ENCODE results near the gene DNAJC10.

Gene DNAJC10, protein sequence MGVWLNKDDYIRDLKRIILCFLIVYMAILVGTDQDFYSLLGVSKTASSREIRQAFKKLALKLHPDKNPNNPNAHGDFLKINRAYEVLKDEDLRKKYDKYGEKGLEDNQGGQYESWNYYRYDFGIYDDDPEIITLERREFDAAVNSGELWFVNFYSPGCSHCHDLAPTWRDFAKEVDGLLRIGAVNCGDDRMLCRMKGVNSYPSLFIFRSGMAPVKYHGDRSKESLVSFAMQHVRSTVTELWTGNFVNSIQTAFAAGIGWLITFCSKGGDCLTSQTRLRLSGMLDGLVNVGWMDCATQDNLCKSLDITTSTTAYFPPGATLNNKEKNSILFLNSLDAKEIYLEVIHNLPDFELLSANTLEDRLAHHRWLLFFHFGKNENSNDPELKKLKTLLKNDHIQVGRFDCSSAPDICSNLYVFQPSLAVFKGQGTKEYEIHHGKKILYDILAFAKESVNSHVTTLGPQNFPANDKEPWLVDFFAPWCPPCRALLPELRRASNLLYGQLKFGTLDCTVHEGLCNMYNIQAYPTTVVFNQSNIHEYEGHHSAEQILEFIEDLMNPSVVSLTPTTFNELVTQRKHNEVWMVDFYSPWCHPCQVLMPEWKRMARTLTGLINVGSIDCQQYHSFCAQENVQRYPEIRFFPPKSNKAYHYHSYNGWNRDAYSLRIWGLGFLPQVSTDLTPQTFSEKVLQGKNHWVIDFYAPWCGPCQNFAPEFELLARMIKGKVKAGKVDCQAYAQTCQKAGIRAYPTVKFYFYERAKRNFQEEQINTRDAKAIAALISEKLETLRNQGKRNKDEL

DNA sequence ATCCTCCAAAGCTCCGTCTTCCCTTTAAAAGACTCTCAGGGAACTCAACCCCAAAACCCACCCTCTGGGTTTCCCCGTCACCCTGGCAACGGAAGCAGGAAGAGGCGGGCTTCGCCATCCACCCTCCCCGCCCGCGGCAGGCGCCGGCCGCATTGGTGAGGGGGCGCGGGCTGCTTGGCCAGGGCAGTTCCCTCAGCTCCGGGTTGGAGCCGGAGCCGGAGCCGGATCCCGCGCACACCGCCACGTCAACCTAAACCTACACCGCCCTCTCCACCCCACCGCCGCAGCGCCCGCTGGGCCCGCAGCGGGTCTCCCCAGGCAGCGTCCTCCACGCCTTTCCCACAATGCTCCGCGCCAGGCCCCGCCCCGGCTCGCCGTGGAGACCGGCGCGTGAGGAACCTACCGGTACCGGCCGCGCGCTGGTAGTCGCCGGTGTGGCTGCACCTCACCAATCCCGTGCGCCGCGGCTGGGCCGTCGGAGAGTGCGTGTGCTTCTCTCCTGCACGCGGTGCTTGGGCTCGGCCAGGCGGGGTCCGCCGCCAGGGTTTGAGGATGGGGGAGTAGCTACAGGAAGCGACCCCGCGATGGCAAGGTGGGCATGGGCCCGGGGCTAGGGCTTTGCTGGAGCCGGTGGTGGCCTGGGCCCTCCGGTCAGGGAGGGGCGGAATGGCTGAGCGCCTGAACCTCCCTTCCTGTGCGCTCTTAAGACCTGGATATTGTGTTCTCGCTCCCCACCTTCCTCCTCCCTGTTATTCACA, at the start of gene DNAJC10:
Gene DNAJC10, plus strand, starts transcription at position 366 of the 758 bp plus-strand sequence. CDS start 1,830 bp downstream, outside the sequence.
- H3K4me3 ChIP-seq (replicated peaks; ENCODE audit: low read depth, low read length), result peak within 1 kb of the TSS; percentile 79
- peak; percentile 93 for DNase-seq (ENCODE audit: low read depth)
- TF ChIP-seq, protein P1, sequence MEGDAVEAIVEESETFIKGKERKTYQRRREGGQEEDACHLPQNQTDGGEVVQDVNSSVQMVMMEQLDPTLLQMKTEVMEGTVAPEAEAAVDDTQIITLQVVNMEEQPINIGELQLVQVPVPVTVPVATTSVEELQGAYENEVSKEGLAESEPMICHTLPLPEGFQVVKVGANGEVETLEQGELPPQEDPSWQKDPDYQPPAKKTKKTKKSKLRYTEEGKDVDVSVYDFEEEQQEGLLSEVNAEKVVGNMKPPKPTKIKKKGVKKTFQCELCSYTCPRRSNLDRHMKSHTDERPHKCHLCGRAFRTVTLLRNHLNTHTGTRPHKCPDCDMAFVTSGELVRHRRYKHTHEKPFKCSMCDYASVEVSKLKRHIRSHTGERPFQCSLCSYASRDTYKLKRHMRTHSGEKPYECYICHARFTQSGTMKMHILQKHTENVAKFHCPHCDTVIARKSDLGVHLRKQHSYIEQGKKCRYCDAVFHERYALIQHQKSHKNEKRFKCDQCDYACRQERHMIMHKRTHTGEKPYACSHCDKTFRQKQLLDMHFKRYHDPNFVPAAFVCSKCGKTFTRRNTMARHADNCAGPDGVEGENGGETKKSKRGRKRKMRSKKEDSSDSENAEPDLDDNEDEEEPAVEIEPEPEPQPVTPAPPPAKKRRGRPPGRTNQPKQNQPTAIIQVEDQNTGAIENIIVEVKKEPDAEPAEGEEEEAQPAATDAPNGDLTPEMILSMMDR (IDR thresholded peaks at IDR 0.05; ENCODE audit: low read length, missing control alignments), result no peak

DNA sequence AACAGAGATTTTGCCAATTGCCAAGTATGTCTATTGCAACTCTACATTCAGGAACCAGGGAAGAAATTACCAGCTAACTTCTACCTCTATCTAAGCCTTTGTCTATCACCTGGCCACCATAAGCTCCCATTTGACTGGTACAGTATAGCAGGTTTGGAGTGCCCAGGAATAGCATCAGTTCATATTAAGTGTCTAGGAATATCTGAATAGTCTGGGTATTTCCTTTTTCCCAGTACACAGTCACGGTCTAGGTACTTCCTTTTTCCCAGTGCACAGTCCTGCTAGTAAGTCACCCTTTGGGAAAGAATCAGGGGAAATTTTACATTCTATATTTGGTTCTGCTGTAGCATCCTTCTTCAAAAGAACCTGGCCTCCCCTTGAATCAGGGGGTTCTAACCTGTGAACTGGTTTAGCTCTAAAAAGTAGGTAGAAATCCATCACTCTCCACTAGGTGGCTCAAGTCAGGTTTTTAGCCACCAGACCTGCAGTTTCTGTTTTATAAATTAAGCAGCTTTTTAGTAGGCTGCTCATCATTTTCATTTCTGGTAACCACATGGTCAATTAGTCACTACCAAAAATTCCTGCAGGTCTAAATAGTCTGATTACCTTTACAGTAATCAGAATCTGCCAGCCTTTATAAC, 49.3 kb upstream of the DNAJC10 start:
- TF ChIP-seq, protein P1 (IDR thresholded peaks at IDR 0.05; ENCODE audit: low read length, missing control alignments), result peak; percentile 70
- H3K4me3 ChIP-seq (replicated peaks; ENCODE audit: low read depth, low read length), result no peak overlapping the region
- peak; percentile 52 for DNase-seq (ENCODE audit: low read depth)

DNA sequence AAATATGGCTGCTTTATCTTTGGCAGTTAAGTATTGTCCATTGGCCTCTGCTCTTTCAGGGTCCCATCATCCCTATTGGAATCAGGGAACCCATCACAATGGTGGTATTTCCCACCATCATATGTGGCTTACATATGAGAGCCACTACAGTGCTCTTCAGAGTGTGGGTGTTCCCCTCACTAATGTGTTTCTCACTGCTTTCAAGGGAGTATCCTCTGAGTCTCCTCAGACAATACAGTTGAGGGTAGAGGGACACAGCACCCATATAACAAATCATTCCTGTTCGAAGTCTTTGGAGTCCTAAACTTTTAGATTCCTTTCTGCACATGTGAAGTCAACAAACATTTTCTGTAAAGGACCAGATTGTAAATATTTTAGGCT, 48.8 kb upstream of the DNAJC10 start:
- no peak overlapping the region for H3K4me3 ChIP-seq (replicated peaks; ENCODE audit: low read depth, low read length)
- DNase-seq (ENCODE audit: low read depth), result no peak
- TF ChIP-seq, protein P1 (IDR thresholded peaks at IDR 0.05; ENCODE audit: low read length, missing control alignments), result no peak

DNA sequence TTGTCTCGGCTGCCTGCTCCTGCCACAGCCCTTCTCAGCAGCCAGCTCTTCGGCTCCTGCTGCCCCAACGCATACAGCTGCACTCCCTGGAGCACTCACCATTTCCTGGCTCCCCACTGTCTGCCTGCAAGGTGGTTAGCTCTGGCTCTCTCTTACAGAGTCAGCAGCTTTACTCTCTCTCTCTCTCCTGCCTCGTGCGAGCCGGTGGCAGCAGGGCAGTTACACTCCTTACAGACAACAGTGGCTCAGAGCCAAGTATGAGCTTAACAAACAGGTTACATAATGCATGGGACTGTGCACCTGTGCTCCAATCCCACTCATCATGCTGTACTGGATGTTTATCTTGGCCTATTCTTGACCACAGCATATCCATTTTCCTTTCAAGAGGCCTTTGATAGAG, 47.4 kb upstream of the DNAJC10 start:
- peak; percentile 26 for DNase-seq (ENCODE audit: low read depth)
- no peak overlapping the region for H3K4me3 ChIP-seq (replicated peaks; ENCODE audit: low read depth, low read length)
- TF ChIP-seq, protein P1 (IDR thresholded peaks at IDR 0.05; ENCODE audit: low read length, missing control alignments), result no peak

DNA sequence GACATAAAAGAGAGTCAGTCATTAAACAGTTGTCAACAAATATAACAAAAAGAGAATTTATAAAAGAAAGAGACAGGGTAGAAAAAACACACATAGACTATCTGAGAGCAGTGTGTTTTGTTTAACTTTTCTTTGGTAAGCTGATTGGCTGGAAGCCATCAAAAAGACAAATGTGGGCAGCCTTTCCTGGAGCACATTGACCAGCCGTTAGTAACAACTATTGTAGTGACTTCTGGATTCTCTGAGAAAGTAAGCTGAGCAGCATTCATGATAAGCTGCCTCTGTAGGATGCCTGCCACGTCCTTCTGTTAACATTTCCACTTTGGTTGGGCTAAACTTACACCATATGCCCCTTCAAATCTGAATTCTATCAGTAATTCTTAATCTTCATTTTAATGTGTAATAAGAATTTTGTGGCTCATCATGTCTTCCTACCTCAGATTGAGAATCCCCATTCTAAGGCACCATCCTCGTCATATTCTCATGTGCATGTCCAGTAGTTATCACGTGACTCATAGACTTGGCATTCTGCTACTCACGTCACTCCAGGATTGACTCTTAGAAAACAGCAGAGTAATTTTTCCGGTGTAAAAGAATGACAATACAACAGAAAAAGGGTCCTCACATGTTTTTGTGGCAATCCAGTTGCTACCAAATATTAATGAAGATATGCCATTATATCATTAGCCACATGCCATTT, 43.4 kb upstream of the DNAJC10 start:
- DNase-seq (ENCODE audit: low read depth), result peak; percentile 89
- TF ChIP-seq, protein P1 (IDR thresholded peaks at IDR 0.05; ENCODE audit: low read length, missing control alignments), result no peak
- H3K4me3 ChIP-seq (replicated peaks; ENCODE audit: low read depth, low read length), result no peak overlapping the region

DNA sequence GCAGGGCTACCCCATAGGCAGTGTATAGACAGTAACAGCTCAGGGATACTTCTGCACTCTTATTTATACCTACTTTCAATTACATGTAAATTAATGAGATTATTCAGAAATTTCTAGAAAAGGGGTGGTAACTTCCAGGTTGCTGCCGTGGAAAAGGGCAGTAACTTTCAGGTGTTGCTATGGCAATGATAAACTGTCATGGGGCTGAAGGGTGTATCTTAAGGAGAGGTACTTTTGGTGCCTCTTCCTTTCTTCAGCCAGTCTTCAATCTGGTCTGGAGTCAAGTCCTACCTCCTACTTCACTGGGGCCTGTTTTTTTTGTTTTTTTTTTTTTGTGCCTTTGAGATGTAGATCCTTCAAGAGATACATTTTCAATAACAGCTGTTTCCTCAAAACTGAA, 35.2 kb upstream of the DNAJC10 start:
- H3K4me3 ChIP-seq (replicated peaks; ENCODE audit: low read depth, low read length), result no peak overlapping the region
- no peak for DNase-seq (ENCODE audit: low read depth)
- TF ChIP-seq, protein P1 (IDR thresholded peaks at IDR 0.05; ENCODE audit: low read length, missing control alignments), result no peak
